K562 (cell line): ENCODE data around the gene AHCYL2. TPM values are rescaled to one million over a fixed set of nuclear protein-coding genes. Genes with fewer than 3 reads are reported as not detected.

Experiments used
- ATAC-seq: fragments of 200-7000 bp; cut with Tn5 transposase; 3 replicates; pipeline ENCODE4 v1.9.1; 2020; ENCODE audit warnings: moderate library complexity
- BruUV-seq: library from RNA; stranded (reverse); fragments of 400-500 nt; replicated peaks from 2 replicates; lab custom pipeline; 2021; lab: Mats Ljungman, UMichigan
- CTCF ChIA-PET: fragments of 300-600 bp; formaldehyde crosslinking; extraction: SDS; loops from one replicate; lab custom pipeline; 2021; ENCODE audit warnings: low intra/inter-chr PET ratio; lab: Yijun Ruan, JAX
- POLR2A ChIA-PET: fragments of 300-600, 350-650 bp; sonication (Branson Sonifier 250); formaldehyde crosslinking; extraction: SDS; loops from one replicate; lab custom pipeline; 2021; ENCODE audit warnings: antibody characterized with exemption, inconsistent platforms; lab: Yijun Ruan, JAX
- DNase-seq, 4 experiments: peaks; one replicate each; pipeline versions ENCODE4 v3.0.0 to v3.0.0-alpha.2; 2011 to 2018; ENCODE audit warnings: low spot score in 3 of 4, mixed read lengths in 3 of 4; ENCODE audit errors: extremely low read depth in 1 of 4
- FAIRE-seq: peaks from 2 replicates; lab custom pipeline; 2011; peaks lifted over from hg19 to GRCh38; lab: Jason Lieb, UNC
- H2AFZ ChIP-seq: 2 replicates; pipeline ENCODE4 v1.6.0; 2011; ENCODE audit warnings: low read depth, low read length, control low read depth, inconsistent platforms
- H3K27ac ChIP-seq: fragments of 200-600 bp; 3 replicates; pipeline ENCODE4 v1.8.0; 2011; ENCODE audit warnings: low read depth, mild to moderate bottlenecking, control low read depth, inconsistent platforms, low read length, moderate library complexity, mixed read lengths; ENCODE audit errors: extremely low read depth
- H3K27me3 ChIP-seq, 2 experiments: fragments of 300-600 bp in 1 of 2; 2 replicates in 1 of 2; 3 replicates in 1 of 2; pipeline versions ENCODE4 v1.6.0 to v1.8.0; 2011; ENCODE audit warnings: inconsistent platforms in 2 of 2, low read length in 2 of 2, mild to moderate bottlenecking in 1 of 2, mixed read lengths in 1 of 2, moderate library complexity in 1 of 2; ENCODE audit not compliant: control insufficient read depth in 2 of 2, insufficient read depth in 2 of 2
- H3K36me3 ChIP-seq: fragments of 300-600 bp; 3 replicates; pipeline ENCODE4 v1.8.0; 2011; ENCODE audit warnings: mild to moderate bottlenecking, low read length, inconsistent platforms; ENCODE audit not compliant: control insufficient read depth, insufficient read depth
- H3K4me1 ChIP-seq, 2 experiments: fragments of 200-600 bp in 1 of 2; replicated peaks in 1 of 2; 2 replicates in 1 of 2; 3 replicates in 1 of 2; pipeline versions ENCODE4 v1.5.1 to v1.8.0; 2011; ENCODE audit warnings: inconsistent platforms in 2 of 2, low read length in 2 of 2, mild to moderate bottlenecking in 1 of 2, mixed read lengths in 1 of 2, moderate library complexity in 1 of 2; ENCODE audit not compliant: control insufficient read depth in 2 of 2, insufficient read depth in 2 of 2
- H3K4me2 ChIP-seq: 2 replicates; pipeline ENCODE4 v1.6.1; 2011; ENCODE audit warnings: low read length, control low read depth, inconsistent platforms, mixed read lengths; ENCODE audit not compliant: insufficient read depth
- H3K4me3 ChIP-seq: fragments of 200-600 bp; sonication (generic), shearing (Covaris generic); 2 replicates; pipeline ENCODE4 v1.5.1; 2016; ENCODE audit warnings: control low read depth, inconsistent platforms
- H3K79me2 ChIP-seq: fragments of 200-600 bp; 3 replicates; pipeline ENCODE4 v1.8.0; 2011; ENCODE audit warnings: low read length, inconsistent platforms; ENCODE audit not compliant: control insufficient read depth, insufficient read depth
- H3K9ac ChIP-seq, 2 experiments: 2 replicates each; pipeline versions ENCODE4 v1.6.0 to v1.6.1; 2011; ENCODE audit warnings: low read depth in 2 of 2, low read length in 2 of 2, control low read depth in 1 of 2, inconsistent platforms in 1 of 2, mild to moderate bottlenecking in 1 of 2, mixed read lengths in 1 of 2; ENCODE audit not compliant: insufficient read depth in 1 of 2
- H3K9me1 ChIP-seq: one replicate; pipeline ENCODE4 v1.6.0; 2011; ENCODE audit warnings: inconsistent platforms, mild to moderate bottlenecking, low read length, moderate library complexity; ENCODE audit not compliant: control insufficient read depth, insufficient read depth
- H3K9me3 ChIP-seq: replicated peaks from 2 replicates; pipeline ENCODE4 v1.5.1; 2011; ENCODE audit warnings: low read depth, low read length, inconsistent platforms; ENCODE audit not compliant: control insufficient read depth, insufficient read depth
- H4K20me1 ChIP-seq: replicated peaks from 2 replicates; pipeline ENCODE4 v1.6.1; 2011; ENCODE audit warnings: low read length, inconsistent platforms, mixed read lengths; ENCODE audit not compliant: control insufficient read depth, insufficient read depth
- ATF1 ChIP-seq, 2 experiments: fragments of 450-650 bp in 1 of 2; IDR thresholded peaks; 2 replicates each; pipeline ENCODE4 v1.6.1; 2016; ENCODE audit warnings: missing compliant biosample characterization in 1 of 2, missing genetic modification characterization in 1 of 2
- BMI1 ChIP-seq: fragments of 150-350 bp; IDR thresholded peaks from 2 replicates; pipeline ENCODE4 v1.6.1; 2014; ENCODE audit warnings: low read length
- KLF13 ChIP-seq: fragments of 450-650 bp; IDR thresholded peaks from 2 replicates; pipeline ENCODE4 v1.6.1; 2016; ENCODE audit warnings: missing genetic modification characterization, low read depth, mild to moderate bottlenecking, missing compliant biosample characterization, moderate library complexity, borderline replicate concordance
- PYGO2 ChIP-seq: fragments of 450-650 bp; IDR thresholded peaks from 2 replicates; pipeline ENCODE4 v1.6.1; 2016; ENCODE audit warnings: mild to moderate bottlenecking, missing genetic modification characterization, moderate library complexity, missing compliant biosample characterization
- RBM34 ChIP-seq: fragments of 200-400 bp; formaldehyde crosslinking; IDR thresholded peaks from 2 replicates; pipeline ENCODE4 v1.6.1; 2018; ENCODE audit warnings: low read length, borderline replicate concordance; ENCODE audit not compliant: insufficient read depth
- TCF3 ChIP-seq: sonication (generic); formaldehyde crosslinking; IDR thresholded peaks from 2 replicates; pipeline ENCODE4 v1.4.0; 2020; ENCODE audit warnings: mild to moderate bottlenecking, missing genetic modification reagents
- ZNF224 ChIP-seq: sonication (generic); formaldehyde crosslinking; IDR thresholded peaks from 2 replicates; pipeline ENCODE4 v1.8.0; 2022; ENCODE audit warnings: mild to moderate bottlenecking, missing genetic modification reagents
- WGBS: fragments of 100-300 bp; shearing (Covaris generic); methylation state at CpG from one replicate; pipeline ENCODE4 v1.1.6; 2016; ENCODE audit warnings: low coverage, mixed read lengths; ENCODE audit not compliant: insufficient coverage; ENCODE audit errors: missing lambda C conversion rate; 5-methylcytosine and 5-hydroxymethylcytosine counted together
- in situ Hi-C: fragments of 300-500 bp; cut with MboI; formaldehyde crosslinking; loops from 4 replicates; pipeline ENCODE4 v1.15.0; 2018; ENCODE audit warnings: inconsistent platforms, mixed read lengths
- intact Hi-C: fragments of 100-400 bp; cut with micrococcal nuclease; formaldehyde crosslinking; loops from 2 replicates; pipeline ENCODE4 v1.14.2; 2022
- polyA plus RNA-seq, 8 experiments: library from polyadenylated mRNA; depleted of rRNA in 4 of 8; stranded (reverse) in 5 of 8; unstranded in 3 of 8; fragments of >200 nt; fragmentation: Nextera tagmentation in 2 of 8; fragmentation: Illumina TruSeq in 1 of 8; extraction: Ambion mirVana in 2 of 8; extraction: Trizol in 1 of 8; gene quantifications; 2 replicates each; pipeline versions ENCODE4 v1.2.1 to v1.2.3, GENCODE V29; 2011 to 2014; ENCODE audit warnings: inconsistent platforms in 1 of 8, missing spikeins in 1 of 8
- total RNA-seq, 7 experiments: library from RNA; depleted of rRNA in 6 of 7; stranded (reverse); fragments of >200 nt in 6 of 7; fragmentation: Illumina TruSeq in 2 of 7; extraction: Trizol in 2 of 7; gene quantifications; 2 replicates each; pipeline versions ENCODE4 v1.2.1 to v1.2.3, GENCODE V29; 2011 to 2021; ENCODE audit warnings: low replicate concordance in 1 of 7
- TF ChIP-seq, protein P1 (sequence below): sonication (generic); formaldehyde crosslinking; IDR thresholded peaks from 2 replicates; pipeline ENCODE4 v1.8.0; 2022; ENCODE audit warnings: mild to moderate bottlenecking, missing genetic modification reagents
- TF ChIP-seq, protein P2 (sequence below): fragments of 250-450 bp; sonication (Bioruptor Pico); IDR thresholded peaks from 2 replicates; pipeline ENCODE4 v1.6.1; 2021; ENCODE audit warnings: mild to moderate bottlenecking
- TF ChIP-seq, protein P3 (sequence below): fragments of 250-450 bp; sonication (Bioruptor Pico); IDR thresholded peaks from 2 replicates; pipeline ENCODE4 v1.4.0; 2020; ENCODE audit warnings: mild to moderate bottlenecking

The AHCYL2 gene
- total and polyA plus RNA-seq, 9 of the 15 experiments (the other 6 are each of a cell fraction or from before 2014, with no cell fraction given) = 0.93 to 10.5 (median 5.2) TPM

DNA sequence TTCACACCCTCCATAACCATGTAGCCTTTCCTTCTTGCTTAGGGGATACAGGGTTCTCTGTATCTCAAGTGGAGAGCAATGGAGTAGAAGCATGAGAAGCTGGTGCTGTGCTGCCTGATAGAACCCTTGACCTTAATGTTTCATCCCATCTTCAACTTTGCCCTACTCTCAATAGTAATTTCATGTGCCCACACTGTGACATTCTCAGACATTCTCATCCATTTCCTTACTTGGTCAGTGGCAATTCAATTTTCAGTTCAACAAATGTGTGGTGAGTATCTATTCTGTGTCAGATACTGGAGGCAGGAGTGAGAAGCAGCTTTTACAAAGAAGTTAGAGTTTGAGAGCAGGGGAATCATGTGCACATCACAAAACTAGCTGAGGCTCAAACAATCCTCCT, 225.5 kb downstream of the AHCYL2 start (continued):
- TF ChIP-seq ATF1 (CRISPR knock-in tag; IDR thresholded peaks at IDR 0.05) = no peak
- no peak for TF ChIP-seq ATF1 (tag; IDR thresholded peaks at IDR 0.05)

- POLR2A ChIA-PET = interaction anchor here (0.6 to 2.0 kb wide), 6 partner anchors 9 to 85 kb away, joined by 3 to 10 read pairs (median 4); no protein-coding TSS in a partner anchor
Observed at GRCh38 chr7:129452589-129453231, 227.9 kb downstream of the AHCYL2 start.

More at GRCh38 chr7:129452589-129453231, 227.9 kb downstream of the AHCYL2 start:
- Histone ChIP-seq H3K27me3 (no peaks in the 10 kb centered on the region), H3K4me3 (no peak overlapping the region), H3K9me3 (no peaks in the 10 kb centered on the region), H3K4me1 (no peaks in the 10 kb centered on the region), H3K9ac (no peak overlapping the region), H3K4me2 (no peak overlapping the region), H3K36me3 (peaks cover 97% of the 10 kb centered on the region), H2AFZ (no peak overlapping the region), H4K20me1 (no peaks in the 10 kb centered on the region), H3K79me2 (no peaks in the 10 kb centered on the region), H3K9me1 (peaks cover 7% of the 10 kb centered on the region), H3K27ac (no peak overlapping the region)
- in situ Hi-C loops = no loop called here
- no peak for DNase-seq
- intact Hi-C loops = no loop called here
- FAIRE-seq = no peak
- 95% methylated on average over 2 of the region's 2 CpGs for WGBS
- CTCF ChIA-PET = no interaction called here
- TF ChIP-seq RBM34 (no peak), ZNF224 (CRISPR knock-in tag) (no peak), TCF3 (CRISPR knock-in tag) (no peak), PYGO2 (no peak), BMI1 (no peak), KLF13 (tag) (no peak)
- TF ChIP-seq, protein P1, sequence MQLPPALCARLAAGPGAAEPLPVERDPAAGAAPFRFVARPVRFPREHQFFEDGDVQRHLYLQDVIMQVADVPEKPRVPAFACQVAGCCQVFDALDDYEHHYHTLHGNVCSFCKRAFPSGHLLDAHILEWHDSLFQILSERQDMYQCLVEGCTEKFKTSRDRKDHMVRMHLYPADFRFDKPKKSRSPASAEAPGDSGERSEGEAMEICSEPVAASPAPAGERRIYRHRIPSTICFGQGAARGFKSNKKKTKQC (CRISPR knock-in tag) = no peak
- TF ChIP-seq, protein P2, sequence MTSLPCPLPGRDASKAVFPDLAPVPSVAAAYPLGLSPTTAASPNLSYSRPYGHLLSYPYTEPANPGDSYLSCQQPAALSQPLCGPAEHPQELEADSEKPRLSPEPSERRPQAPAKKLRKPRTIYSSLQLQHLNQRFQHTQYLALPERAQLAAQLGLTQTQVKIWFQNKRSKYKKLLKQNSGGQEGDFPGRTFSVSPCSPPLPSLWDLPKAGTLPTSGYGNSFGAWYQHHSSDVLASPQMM = no peak
- TF ChIP-seq, protein P3, sequence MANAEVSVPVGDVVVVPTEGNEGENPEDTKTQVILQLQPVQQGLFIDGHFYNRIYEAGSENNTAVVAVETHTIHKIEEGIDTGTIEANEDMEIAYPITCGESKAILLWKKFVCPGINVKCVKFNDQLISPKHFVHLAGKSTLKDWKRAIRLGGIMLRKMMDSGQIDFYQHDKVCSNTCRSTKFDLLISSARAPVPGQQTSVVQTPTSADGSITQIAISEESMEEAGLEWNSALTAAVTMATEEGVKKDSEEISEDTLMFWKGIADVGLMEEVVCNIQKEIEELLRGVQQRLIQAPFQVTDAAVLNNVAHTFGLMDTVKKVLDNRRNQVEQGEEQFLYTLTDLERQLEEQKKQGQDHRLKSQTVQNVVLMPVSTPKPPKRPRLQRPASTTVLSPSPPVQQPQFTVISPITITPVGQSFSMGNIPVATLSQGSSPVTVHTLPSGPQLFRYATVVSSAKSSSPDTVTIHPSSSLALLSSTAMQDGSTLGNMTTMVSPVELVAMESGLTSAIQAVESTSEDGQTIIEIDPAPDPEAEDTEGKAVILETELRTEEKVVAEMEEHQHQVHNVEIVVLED = no peak
- ATAC-seq = no peak
- no TSS peak for BruUV-seq
